8988T (cell line): Measurements from ENCODE around the gene HOXD12.

Experiments used
- DNase-seq: peaks from one replicate; pipeline ENCODE4 v3.0.0; 2011

HOXD12 gene

DNA sequence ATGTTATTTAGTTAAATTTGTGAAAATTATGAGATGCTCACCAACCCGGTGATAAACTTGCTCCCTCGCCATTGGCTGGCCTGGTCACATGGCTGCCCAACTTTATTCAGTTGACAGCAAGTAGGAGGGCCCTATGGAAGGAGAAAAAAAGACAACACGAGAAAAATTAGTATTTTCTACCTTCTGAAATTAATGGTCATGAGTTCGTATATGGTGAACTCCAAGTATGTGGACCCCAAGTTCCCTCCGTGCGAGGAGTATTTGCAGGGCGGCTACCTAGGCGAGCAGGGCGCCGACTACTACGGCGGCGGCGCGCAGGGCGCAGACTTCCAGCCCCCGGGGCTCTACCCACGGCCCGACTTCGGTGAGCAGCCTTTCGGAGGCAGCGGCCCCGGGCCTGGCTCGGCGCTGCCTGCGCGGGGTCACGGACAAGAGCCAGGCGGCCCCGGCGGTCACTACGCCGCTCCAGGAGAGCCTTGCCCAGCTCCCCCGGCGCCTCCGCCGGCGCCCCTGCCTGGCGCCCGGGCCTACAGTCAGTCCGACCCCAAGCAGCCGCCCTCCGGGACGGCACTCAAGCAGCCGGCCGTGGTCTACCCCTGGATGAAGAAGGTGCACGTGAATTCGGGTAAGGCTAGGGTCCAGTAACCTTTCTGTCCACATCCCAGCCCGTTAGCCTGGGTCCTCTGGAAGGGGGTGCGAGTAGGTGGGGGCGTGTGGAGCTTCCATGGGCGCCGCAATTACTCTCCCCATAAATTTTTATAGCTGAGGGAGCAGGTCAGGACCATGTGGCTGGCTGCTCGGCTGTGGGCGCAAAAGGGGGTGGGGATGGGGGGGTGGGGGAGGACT is 52.1 kb downstream of the HOXD12 start, which contains the start of gene HOXD4:
TSS of gene HOXD4 (plus strand) at position 109 of the 846 bp plus-strand sequence. CDS start at position 193, 84 bp downstream.
- DNase-seq: no peak
